ENCODE measurements around the gene ELOF1. TPM values are rescaled to one million over a fixed set of nuclear protein-coding genes. Genes with fewer than 3 reads are reported as not detected.

The ELOF1 gene
- total and polyA plus RNA-seq, 3 donors from 2014 or later: 131 to 262 (median 184) TPM

DNA sequence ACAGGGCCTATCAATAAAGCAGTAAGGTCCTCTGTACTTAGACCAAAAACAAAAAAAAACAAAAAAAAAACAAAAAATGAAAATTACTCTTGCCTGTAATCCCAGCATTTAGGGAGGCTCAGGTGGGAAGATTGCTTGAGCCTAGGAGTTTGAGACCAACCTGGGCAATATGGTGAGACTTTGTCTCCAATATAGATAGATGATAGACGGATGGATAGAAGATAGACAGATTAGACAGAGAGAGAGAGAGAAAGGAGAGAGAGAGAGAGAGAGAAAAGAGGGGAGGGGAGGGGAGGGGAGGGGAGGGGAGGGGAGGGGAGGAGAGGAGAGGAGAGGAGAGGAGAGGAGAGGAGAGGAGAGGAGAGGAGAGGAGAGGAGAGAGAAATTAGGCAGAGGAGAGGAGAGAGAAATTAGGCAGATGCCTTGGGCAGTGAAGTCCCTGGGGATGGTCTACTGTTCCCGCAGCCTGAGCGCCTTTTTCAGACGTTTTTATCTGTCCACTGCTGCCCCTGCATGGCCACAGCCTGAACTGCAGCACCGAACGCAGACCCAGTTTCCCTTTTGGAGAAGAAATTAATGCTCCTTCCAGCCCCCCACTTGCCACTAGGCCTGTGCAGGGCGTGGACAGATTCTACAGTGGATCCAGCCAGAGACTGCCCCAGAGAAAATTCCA is 28.4 kb upstream of the ELOF1 start:
- WGBS, 2 donors: 5 to 9% methylated on average over 7 of the region's 7 CpGs
- no peak overlapping the region for H3K27ac ChIP-seq
- intact Hi-C loops (cut with DNase I; ENCODE audit: low total_unique reads): no loop called here

DNA sequence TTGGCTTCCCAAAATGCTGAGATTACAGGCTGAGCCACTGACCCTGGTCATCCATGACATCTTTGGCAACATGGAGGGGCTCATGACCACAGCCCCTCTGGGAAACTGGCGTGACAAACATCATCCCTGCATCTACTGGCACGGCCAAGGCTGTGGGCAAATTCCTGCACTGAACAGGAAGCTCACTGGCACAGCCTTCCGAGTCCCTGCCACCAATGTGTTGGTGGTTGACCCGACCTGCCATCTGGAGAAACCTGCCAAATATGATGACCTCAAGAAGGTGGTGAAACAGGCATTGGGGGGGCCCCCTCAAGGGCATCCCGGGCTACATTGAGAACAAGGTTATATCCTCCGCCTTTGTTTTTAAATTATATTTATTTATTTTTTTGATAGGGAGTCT is 27.3 kb upstream of the ELOF1 start:
- H3K36me3 ChIP-seq (ENCODE audit: low read depth, missing control alignments): no peaks in the 10 kb centered on the region
- H3K4me3 ChIP-seq: no peak overlapping the region

More for the DNA sequence above, 28.4 kb upstream of the ELOF1 start:
- Histone ChIP-seq H3K4me3 (no peak overlapping the region), H3K9me3 (no peaks in the 10 kb centered on the region), H3K27me3 (no peaks in the 10 kb centered on the region), H3K4me1 (peaks cover 3% of the 10 kb centered on the region), H3K36me3 (ENCODE audit: low read depth, missing control alignments) (no peaks in the 10 kb centered on the region)
- TF ChIP-seq, protein P1, sequence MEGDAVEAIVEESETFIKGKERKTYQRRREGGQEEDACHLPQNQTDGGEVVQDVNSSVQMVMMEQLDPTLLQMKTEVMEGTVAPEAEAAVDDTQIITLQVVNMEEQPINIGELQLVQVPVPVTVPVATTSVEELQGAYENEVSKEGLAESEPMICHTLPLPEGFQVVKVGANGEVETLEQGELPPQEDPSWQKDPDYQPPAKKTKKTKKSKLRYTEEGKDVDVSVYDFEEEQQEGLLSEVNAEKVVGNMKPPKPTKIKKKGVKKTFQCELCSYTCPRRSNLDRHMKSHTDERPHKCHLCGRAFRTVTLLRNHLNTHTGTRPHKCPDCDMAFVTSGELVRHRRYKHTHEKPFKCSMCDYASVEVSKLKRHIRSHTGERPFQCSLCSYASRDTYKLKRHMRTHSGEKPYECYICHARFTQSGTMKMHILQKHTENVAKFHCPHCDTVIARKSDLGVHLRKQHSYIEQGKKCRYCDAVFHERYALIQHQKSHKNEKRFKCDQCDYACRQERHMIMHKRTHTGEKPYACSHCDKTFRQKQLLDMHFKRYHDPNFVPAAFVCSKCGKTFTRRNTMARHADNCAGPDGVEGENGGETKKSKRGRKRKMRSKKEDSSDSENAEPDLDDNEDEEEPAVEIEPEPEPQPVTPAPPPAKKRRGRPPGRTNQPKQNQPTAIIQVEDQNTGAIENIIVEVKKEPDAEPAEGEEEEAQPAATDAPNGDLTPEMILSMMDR (IDR thresholded peaks at IDR 0.05): peak; percentile 58 to 87 (median 86)
- TF ChIP-seq POLR2A (IDR thresholded peaks at IDR 0.05): no peak
- DNase-seq: peak; percentile 87

DNA sequence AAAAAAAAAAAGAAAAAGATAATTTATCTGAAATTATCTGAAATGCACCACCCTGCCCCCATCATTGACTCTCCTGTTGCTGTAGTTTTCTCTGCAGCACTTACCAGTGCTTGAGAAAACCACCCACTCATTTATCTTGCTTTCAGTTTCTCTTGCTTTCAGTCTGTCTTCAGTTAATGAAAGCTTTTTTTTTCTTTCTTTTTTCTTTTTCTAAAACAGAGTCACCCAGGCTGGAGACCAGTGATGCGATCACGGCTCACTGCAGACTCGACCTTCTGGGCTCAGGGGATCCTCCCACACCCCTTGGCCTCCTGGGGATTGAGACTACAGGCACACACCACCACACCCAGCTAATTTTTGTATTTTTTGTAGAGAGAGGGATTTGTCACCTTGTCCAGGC is 22.7 kb upstream of the ELOF1 start:
- WGBS, 2 donors: 33 to 54% methylated on average over 3 of the region's 3 CpGs
- Histone ChIP-seq H3K36me3 (ENCODE audit: low read depth, missing control alignments) (no peaks in the 10 kb centered on the region), H3K4me3 (no peak overlapping the region), H3K27me3 (no peaks in the 10 kb centered on the region), H3K9me3 (no peaks in the 10 kb centered on the region), H3K27ac (no peak overlapping the region), H3K4me1 (no peaks in the 10 kb centered on the region)
- intact Hi-C loops (cut with DNase I; ENCODE audit: low total_unique reads): no loop called here
- no peak for DNase-seq
- TF ChIP-seq, protein P1 (IDR thresholded peaks at IDR 0.05): no peak
- no peak for TF ChIP-seq POLR2A (IDR thresholded peaks at IDR 0.05)

More for the DNA sequence above, 27.3 kb upstream of the ELOF1 start:
- Histone ChIP-seq H3K9me3 (no peaks in the 10 kb centered on the region), H3K27me3 (no peaks in the 10 kb centered on the region), H3K27ac (no peak overlapping the region), H3K4me1 (peaks cover 3% of the 10 kb centered on the region)
- intact Hi-C loops (cut with DNase I; ENCODE audit: low total_unique reads): no loop called here
- TF ChIP-seq POLR2A (IDR thresholded peaks at IDR 0.05): no peak
- TF ChIP-seq, protein P1 (IDR thresholded peaks at IDR 0.05): no peak
- no peak for DNase-seq
- WGBS, 2 donors: 82% methylated on average over 6 of the region's 6 CpGs

DNA sequence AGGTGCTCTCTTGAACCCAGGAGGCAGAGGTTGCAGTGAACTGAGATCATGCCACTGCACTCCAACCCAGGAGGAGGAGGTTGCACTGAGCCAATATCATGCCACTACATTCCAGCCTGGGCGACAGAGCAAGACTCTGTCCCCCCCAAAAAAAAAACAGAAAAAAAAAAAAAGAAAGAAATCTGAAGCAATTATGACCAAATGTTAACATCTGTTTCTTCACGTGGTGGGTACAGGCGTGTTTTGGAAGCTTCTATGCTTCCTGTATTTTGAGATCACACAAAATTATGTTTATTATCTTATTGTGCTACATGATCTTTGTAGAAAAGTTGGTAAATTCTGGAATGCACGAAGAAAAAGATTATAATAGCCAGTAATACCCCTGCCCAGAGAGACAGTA is 21.1 kb upstream of the ELOF1 start:
- no peaks in the 10 kb centered on the region for H3K4me1 ChIP-seq
- H3K27me3 ChIP-seq: no peaks in the 10 kb centered on the region
- DNase-seq: no peak
- H3K4me3 ChIP-seq: no peak overlapping the region
- intact Hi-C loops (cut with DNase I; ENCODE audit: low total_unique reads): no loop called here
- 60 to 72% methylated on average over 4 of the region's 4 CpGs for WGBS, 2 donors
- no peaks in the 10 kb centered on the region for H3K9me3 ChIP-seq
- TF ChIP-seq, protein P1 (IDR thresholded peaks at IDR 0.05): no peak
- no peak for TF ChIP-seq POLR2A (IDR thresholded peaks at IDR 0.05)
- H3K27ac ChIP-seq: no peak overlapping the region
- H3K36me3 ChIP-seq (ENCODE audit: low read depth, missing control alignments): no peaks in the 10 kb centered on the region

Data from testis (tissue), 3 donors.